ENCODE measurements around the gene ZNF784. TPM values are rescaled to one million over a fixed set of nuclear protein-coding genes. Genes with fewer than 3 reads are reported as not detected.

The ZNF784 gene
- total and polyA plus RNA-seq, 2 of the 13 experiments (the other 11 are each of a cell fraction or from before 2014, with no cell fraction given): 4.1 to 4.2 TPM

DNA sequence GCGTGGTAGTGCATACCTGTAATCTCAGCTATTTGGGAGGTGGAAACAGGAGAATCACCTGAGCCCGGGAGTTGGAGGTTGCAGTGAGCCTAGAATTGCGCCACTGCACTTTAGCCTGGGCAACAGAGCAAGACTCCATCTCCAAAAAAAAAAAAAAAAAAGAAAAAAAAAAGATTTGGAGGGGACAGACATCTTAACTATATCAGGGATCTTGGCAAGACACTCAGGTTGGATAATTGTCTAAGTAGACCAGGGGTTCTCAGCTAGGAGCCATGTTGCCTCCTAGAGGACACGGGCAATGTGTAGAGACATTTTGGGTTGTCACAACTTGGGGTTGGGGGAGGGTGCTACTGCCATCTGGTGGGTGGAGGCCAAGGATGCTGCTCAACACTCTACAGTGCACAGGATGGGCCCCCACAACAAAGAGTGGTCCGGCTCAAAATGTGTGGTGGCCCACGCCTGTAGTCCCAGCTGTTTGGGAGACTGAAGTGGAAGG, 14.5 kb upstream of the ZNF784 start (continued):
- TF ChIP-seq, protein P1, sequence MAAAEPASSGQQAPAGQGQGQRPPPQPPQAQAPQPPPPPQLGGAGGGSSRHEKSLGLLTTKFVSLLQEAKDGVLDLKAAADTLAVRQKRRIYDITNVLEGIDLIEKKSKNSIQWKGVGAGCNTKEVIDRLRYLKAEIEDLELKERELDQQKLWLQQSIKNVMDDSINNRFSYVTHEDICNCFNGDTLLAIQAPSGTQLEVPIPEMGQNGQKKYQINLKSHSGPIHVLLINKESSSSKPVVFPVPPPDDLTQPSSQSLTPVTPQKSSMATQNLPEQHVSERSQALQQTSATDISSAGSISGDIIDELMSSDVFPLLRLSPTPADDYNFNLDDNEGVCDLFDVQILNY (CRISPR knock-in tag; conservative IDR thresholded peaks at IDR 0.05): no peak
- TF ChIP-seq, protein P2, sequence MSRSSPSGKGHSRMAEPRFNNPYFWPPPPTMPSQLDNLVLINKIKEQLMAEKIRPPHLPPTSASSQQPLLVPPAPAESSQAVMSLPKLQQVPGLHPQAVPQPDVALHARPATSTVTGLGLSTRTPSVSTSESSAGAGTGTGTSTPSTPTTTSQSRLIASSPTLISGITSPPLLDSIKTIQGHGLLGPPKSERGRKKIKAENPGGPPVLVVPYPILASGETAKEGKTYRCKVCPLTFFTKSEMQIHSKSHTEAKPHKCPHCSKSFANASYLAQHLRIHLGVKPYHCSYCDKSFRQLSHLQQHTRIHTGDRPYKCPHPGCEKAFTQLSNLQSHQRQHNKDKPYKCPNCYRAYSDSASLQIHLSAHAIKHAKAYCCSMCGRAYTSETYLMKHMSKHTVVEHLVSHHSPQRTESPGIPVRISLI (CRISPR knock-in tag; IDR thresholded peaks at IDR 0.05; ENCODE audit: borderline replicate concordance): no peak; the same call in 1 of the 2 replicates
- no peak for TF ChIP-seq ZNF383 (CRISPR knock-in tag; IDR thresholded peaks at IDR 0.05; ENCODE audit: borderline replicate concordance)
- TF ChIP-seq BCL6 (CRISPR knock-in tag; IDR thresholded peaks at IDR 0.05): no peak
- TF ChIP-seq ZSCAN31 (CRISPR knock-in tag; IDR thresholded peaks at IDR 0.05; ENCODE audit: low read depth): no peak
- TF ChIP-seq, protein P3, sequence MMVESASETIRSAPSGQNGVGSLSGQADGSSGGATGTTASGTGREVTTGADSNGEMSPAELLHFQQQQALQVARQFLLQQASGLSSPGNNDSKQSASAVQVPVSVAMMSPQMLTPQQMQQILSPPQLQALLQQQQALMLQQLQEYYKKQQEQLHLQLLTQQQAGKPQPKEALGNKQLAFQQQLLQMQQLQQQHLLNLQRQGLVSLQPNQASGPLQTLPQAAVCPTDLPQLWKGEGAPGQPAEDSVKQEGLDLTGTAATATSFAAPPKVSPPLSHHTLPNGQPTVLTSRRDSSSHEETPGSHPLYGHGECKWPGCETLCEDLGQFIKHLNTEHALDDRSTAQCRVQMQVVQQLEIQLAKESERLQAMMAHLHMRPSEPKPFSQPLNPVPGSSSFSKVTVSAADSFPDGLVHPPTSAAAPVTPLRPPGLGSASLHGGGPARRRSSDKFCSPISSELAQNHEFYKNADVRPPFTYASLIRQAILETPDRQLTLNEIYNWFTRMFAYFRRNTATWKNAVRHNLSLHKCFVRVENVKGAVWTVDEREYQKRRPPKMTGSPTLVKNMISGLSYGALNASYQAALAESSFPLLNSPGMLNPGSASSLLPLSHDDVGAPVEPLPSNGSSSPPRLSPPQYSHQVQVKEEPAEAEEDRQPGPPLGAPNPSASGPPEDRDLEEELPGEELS (CRISPR knock-in tag; IDR thresholded peaks at IDR 0.05): no peak
- no peak for TF ChIP-seq ZNF589 (CRISPR knock-in tag; conservative IDR thresholded peaks at IDR 0.05)
- no peak for TF ChIP-seq GABPA (IDR thresholded peaks at IDR 0.05; ENCODE audit: low read depth, low read length)
- TF ChIP-seq GABPA (CRISPR knock-in tag; IDR thresholded peaks at IDR 0.05; ENCODE audit: low read depth): peak; percentile 67
- TF ChIP-seq, protein P4, sequence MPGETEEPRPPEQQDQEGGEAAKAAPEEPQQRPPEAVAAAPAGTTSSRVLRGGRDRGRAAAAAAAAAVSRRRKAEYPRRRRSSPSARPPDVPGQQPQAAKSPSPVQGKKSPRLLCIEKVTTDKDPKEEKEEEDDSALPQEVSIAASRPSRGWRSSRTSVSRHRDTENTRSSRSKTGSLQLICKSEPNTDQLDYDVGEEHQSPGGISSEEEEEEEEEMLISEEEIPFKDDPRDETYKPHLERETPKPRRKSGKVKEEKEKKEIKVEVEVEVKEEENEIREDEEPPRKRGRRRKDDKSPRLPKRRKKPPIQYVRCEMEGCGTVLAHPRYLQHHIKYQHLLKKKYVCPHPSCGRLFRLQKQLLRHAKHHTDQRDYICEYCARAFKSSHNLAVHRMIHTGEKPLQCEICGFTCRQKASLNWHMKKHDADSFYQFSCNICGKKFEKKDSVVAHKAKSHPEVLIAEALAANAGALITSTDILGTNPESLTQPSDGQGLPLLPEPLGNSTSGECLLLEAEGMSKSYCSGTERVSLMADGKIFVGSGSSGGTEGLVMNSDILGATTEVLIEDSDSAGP (CRISPR knock-in tag; IDR thresholded peaks at IDR 0.05; ENCODE audit: borderline replicate concordance): peak; percentile 45; the same call in 1 of the 2 replicates
- TF ChIP-seq, protein P5, sequence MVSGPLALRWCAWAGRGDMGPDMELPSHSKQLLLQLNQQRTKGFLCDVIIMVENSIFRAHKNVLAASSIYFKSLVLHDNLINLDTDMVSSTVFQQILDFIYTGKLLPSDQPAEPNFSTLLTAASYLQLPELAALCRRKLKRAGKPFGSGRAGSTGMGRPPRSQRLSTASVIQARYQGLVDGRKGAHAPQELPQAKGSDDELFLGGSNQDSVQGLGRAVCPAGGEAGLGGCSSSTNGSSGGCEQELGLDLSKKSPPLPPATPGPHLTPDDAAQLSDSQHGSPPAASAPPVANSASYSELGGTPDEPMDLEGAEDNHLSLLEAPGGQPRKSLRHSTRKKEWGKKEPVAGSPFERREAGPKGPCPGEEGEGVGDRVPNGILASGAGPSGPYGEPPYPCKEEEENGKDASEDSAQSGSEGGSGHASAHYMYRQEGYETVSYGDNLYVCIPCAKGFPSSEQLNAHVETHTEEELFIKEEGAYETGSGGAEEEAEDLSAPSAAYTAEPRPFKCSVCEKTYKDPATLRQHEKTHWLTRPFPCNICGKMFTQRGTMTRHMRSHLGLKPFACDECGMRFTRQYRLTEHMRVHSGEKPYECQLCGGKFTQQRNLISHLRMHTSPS (CRISPR knock-in tag; IDR thresholded peaks at IDR 0.05; ENCODE audit: low read depth): no peak
- TF ChIP-seq ZNF121 (CRISPR knock-in tag; IDR thresholded peaks at IDR 0.05): peak; percentile 88
- TF ChIP-seq, protein P6, sequence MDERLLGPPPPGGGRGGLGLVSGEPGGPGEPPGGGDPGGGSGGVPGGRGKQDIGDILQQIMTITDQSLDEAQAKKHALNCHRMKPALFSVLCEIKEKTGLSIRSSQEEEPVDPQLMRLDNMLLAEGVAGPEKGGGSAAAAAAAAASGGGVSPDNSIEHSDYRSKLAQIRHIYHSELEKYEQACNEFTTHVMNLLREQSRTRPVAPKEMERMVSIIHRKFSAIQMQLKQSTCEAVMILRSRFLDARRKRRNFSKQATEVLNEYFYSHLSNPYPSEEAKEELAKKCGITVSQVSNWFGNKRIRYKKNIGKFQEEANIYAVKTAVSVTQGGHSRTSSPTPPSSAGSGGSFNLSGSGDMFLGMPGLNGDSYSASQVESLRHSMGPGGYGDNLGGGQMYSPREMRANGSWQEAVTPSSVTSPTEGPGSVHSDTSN (CRISPR knock-in tag; IDR thresholded peaks at IDR 0.05): no peak
- no peak for TF ChIP-seq RBAK (CRISPR knock-in tag; IDR thresholded peaks at IDR 0.05)
- no peak for TF ChIP-seq KAT2B (IDR thresholded peaks at IDR 0.05; ENCODE audit: borderline replicate concordance, low read depth, low read length)
- no peak for TF ChIP-seq ZFYVE20 (CRISPR knock-in tag; IDR thresholded peaks at IDR 0.05; ENCODE audit: borderline replicate concordance, low read depth)
- no peak for TF ChIP-seq ZEB1 (IDR thresholded peaks at IDR 0.05; ENCODE audit: insufficient replicate concordance, low read depth)
- TF ChIP-seq RORA (CRISPR knock-in tag; IDR thresholded peaks at IDR 0.05): no peak
- TF ChIP-seq POGZ (CRISPR knock-in tag; IDR thresholded peaks at IDR 0.05): peak; percentile 62; the same call in 1 of the 2 replicates
- no peak for TF ChIP-seq ZNF546 (CRISPR knock-in tag; conservative IDR thresholded peaks at IDR 0.05)
- TF ChIP-seq KDM5A (IDR thresholded peaks at IDR 0.05; ENCODE audit: borderline replicate concordance, low read length): peak; percentile 40; the same call in 1 of the 2 replicates
- no peak for TF ChIP-seq ONECUT2 (CRISPR knock-in tag; IDR thresholded peaks at IDR 0.05)

Data from HepG2 (cell line).